ENCODE measurements around the gene BBX.
A peak's percentile ranks its signal among the peaks of the same experiment; 100 is the strongest.

BBX gene

GRCh38 chr3:107660306-107660976 is 137.7 kb downstream of the BBX start:
- DNase-seq, result no peak
- no peak overlapping the region for H3K4me2 ChIP-seq (ENCODE audit: insufficient read depth, low read length)

DNA sequence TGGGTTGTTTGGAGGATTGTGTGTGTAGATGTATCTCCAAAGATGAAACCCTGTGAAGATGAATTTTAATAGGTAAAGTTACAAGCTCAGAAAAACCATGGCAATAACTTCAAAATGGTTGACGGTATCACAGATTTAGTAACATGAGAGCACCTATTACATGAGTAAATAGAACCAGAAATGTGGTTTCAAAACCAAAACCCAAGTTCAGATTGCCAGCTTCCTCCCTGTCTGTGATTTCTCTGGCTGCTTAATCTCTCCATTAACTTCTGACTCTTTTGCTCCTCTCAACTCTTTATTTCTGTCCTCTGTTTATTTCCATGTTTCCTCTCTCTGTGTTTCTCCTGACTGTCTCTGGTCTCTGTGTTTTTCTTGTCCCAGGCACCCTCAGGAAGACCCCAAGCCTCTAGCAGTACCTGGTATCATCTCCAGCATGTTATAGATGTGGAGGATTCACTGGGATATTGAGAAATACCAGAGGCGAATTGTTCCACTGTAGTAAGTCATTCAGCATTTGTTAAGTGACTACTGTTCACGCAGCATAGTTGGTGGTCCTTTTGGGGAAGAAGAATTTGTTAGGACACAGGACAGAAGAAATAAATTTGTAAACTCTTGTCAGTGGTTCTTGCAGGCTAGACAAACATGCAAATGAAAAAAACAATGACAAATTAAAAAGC is 138.8 kb downstream of the BBX start:
- H3K36me3 ChIP-seq (ENCODE audit: insufficient read depth, low read length), result no peaks in the 10 kb centered on the region; the same call in 1 of the 2 replicates
- H3K9ac ChIP-seq (ENCODE audit: low read depth, low read length), result no peak overlapping the region
- TF ChIP-seq EZH2 (IDR thresholded peaks at IDR 0.05; ENCODE audit: borderline replicate concordance, low read depth, low read length, severe bottlenecking), result no peak
- TF ChIP-seq, protein P1, sequence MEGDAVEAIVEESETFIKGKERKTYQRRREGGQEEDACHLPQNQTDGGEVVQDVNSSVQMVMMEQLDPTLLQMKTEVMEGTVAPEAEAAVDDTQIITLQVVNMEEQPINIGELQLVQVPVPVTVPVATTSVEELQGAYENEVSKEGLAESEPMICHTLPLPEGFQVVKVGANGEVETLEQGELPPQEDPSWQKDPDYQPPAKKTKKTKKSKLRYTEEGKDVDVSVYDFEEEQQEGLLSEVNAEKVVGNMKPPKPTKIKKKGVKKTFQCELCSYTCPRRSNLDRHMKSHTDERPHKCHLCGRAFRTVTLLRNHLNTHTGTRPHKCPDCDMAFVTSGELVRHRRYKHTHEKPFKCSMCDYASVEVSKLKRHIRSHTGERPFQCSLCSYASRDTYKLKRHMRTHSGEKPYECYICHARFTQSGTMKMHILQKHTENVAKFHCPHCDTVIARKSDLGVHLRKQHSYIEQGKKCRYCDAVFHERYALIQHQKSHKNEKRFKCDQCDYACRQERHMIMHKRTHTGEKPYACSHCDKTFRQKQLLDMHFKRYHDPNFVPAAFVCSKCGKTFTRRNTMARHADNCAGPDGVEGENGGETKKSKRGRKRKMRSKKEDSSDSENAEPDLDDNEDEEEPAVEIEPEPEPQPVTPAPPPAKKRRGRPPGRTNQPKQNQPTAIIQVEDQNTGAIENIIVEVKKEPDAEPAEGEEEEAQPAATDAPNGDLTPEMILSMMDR (IDR thresholded peaks at IDR 0.05; ENCODE audit: borderline replicate concordance, extremely low read depth, low read length, poor library complexity, severe bottlenecking), result no peak
- no peaks in the 10 kb centered on the region for H3K79me2 ChIP-seq (ENCODE audit: insufficient read depth, low read length)
- no peak overlapping the region for H2AFZ ChIP-seq (ENCODE audit: low read depth, low read length)
- no peaks in the 10 kb centered on the region for H3K27me3 ChIP-seq (ENCODE audit: insufficient read depth, low read length, poor library complexity)
- no peak overlapping the region for H3K27ac ChIP-seq (ENCODE audit: low read length)
- no peaks in the 10 kb centered on the region for H3K9me3 ChIP-seq (ENCODE audit: insufficient read depth, low read length, severe bottlenecking)
- no peak for DNase-seq
- peak; percentile 53; the same call in 2 of the 3 replicates for ATAC-seq (ENCODE audit: insufficient read depth, low read depth)
- H3K4me2 ChIP-seq (ENCODE audit: insufficient read depth, low read length), result no peak overlapping the region
- H3K4me1 ChIP-seq (ENCODE audit: insufficient read depth, low read length), result no peaks in the 10 kb centered on the region
- H3K4me3 ChIP-seq (ENCODE audit: low read depth in 1 of 2, low read length in 2 of 2), result no peak overlapping the region
- H4K20me1 ChIP-seq (ENCODE audit: insufficient read depth, low read length), result 0 out of 2 replicates have a peak, but pooled peaks cover 6% of the 10 kb centered on the region

More at GRCh38 chr3:107660306-107660976, 137.7 kb downstream of the BBX start:
- Histone ChIP-seq H3K27me3 (ENCODE audit: insufficient read depth, low read length, poor library complexity) (no peaks in the 10 kb centered on the region), H3K27ac (ENCODE audit: low read length) (no peak overlapping the region), H3K4me3 (ENCODE audit: low read depth in 1 of 2, low read length in 2 of 2) (no peak overlapping the region), H2AFZ (ENCODE audit: low read depth, low read length) (no peak overlapping the region), H3K4me1 (ENCODE audit: insufficient read depth, low read length) (no peaks in the 10 kb centered on the region), H3K36me3 (ENCODE audit: insufficient read depth, low read length) (no peaks in the 10 kb centered on the region; the same call in 1 of the 2 replicates), H3K9me3 (ENCODE audit: insufficient read depth, low read length, severe bottlenecking) (no peaks in the 10 kb centered on the region), H4K20me1 (ENCODE audit: insufficient read depth, low read length) (0 out of 2 replicates have a peak, but pooled peaks cover 3% of the 10 kb centered on the region), H3K9ac (ENCODE audit: low read depth, low read length) (no peak overlapping the region), H3K79me2 (ENCODE audit: insufficient read depth, low read length) (no peaks in the 10 kb centered on the region)
- no peak for TF ChIP-seq EZH2 (IDR thresholded peaks at IDR 0.05; ENCODE audit: borderline replicate concordance, low read depth, low read length, severe bottlenecking)
- TF ChIP-seq, protein P1 (IDR thresholded peaks at IDR 0.05; ENCODE audit: borderline replicate concordance, extremely low read depth, low read length, poor library complexity, severe bottlenecking), result peak; percentile 70
- ATAC-seq (ENCODE audit: insufficient read depth, low read depth), result no peak

DNA sequence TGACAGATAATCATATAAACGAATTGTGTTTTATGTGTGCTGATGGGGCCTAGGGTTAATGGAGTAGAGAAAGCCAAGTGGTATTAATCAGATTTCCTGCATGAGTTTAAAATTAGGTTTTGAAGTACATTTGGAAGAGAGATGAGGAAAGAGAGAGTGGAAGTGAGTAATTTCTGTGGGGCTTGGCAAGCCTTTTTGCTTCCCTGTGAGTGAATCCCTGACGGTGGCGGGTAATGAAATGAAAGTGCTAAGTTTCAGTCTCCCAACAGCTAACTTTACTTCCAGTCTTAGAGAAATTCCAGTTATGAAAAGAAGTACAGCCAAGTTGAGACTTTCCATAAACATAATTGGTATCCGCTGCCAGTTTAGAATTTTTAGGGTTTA is 139.4 kb downstream of the BBX start:
- H3K9ac ChIP-seq (ENCODE audit: low read depth, low read length), result no peak overlapping the region
- no peak overlapping the region for H3K4me2 ChIP-seq (ENCODE audit: insufficient read depth, low read length)
- no peak for TF ChIP-seq EZH2 (IDR thresholded peaks at IDR 0.05; ENCODE audit: borderline replicate concordance, low read depth, low read length, severe bottlenecking)
- TF ChIP-seq, protein P1 (IDR thresholded peaks at IDR 0.05; ENCODE audit: borderline replicate concordance, extremely low read depth, low read length, poor library complexity, severe bottlenecking), result no peak
- no peaks in the 10 kb centered on the region for H3K27me3 ChIP-seq (ENCODE audit: insufficient read depth, low read length, poor library complexity)
- H3K4me1 ChIP-seq (ENCODE audit: insufficient read depth, low read length), result no peaks in the 10 kb centered on the region
- H3K27ac ChIP-seq (ENCODE audit: low read length), result no peak overlapping the region
- H4K20me1 ChIP-seq (ENCODE audit: insufficient read depth, low read length), result 0 out of 2 replicates have a peak, but pooled peaks cover 6% of the 10 kb centered on the region
- no peak overlapping the region for H2AFZ ChIP-seq (ENCODE audit: low read depth, low read length)
- ATAC-seq (ENCODE audit: insufficient read depth, low read depth), result no peak
- no peak for DNase-seq
- no peaks in the 10 kb centered on the region for H3K79me2 ChIP-seq (ENCODE audit: insufficient read depth, low read length)
- no peaks in the 10 kb centered on the region; the same call in 1 of the 2 replicates for H3K36me3 ChIP-seq (ENCODE audit: insufficient read depth, low read length)
- H3K4me3 ChIP-seq (ENCODE audit: low read depth in 1 of 2, low read length in 2 of 2), result no peak overlapping the region
- H3K9me3 ChIP-seq (ENCODE audit: insufficient read depth, low read length, severe bottlenecking), result no peaks in the 10 kb centered on the region

All from DND-41 (cell line).